ENCODE results near the gene NECTIN1.

Gene NECTIN1

DNA sequence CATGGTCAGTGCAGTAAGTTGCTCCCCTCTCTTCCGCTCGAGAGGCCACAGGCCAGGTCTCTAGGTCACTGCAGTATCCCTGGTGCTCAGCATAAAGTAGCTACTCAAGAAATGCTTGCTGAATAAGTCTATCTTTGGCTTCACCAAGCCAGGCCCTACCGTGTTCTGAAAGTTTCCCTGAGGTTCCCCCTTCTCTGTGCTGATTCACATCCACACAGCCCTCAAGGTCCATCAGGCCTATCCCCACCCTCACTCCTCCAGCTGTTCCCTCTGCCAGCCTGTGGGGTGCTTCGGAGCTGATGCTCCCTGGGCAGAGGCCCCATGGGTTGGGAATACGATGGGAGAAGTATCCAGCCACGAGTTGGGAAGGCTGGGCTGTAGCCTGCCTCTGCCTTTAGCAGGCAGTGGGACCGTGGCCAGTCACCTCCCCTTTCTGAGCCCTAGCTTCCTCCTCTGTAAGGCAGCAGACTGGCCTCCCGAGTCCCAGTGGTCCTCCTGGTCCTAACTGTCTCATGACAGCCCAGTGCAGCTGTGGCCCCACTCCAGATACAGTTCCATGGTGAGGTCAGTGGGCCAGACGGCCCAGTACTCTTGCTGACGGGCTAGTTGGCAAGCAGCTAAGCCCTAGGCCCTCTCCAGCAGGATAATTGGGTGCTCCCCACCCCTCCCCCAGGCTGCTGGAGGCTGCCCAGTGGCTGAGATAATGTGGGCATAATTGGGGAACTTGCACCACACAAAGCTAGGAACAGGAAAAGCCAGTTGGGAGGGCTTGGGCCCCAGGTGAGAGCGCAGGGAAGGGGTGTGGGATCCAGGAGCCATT is 48.2 kb downstream of the NECTIN1 start:
- Histone ChIP-seq H3K36me3 (peaks cover 26% of the 10 kb centered on the region), H3K4me1 (ENCODE audit: control insufficient read depth in 1 of 2, insufficient read depth in 1 of 2, low read depth in 1 of 2, low read length in 1 of 2) (peaks cover 65 to 70% of the 10 kb centered on the region in 2 experiments), H3K4me3 (ENCODE audit: low read depth in 1 of 2, low read length in 1 of 2) (peak overlapping the region; percentile 13 to 23), H3K27me3 (no peaks in the 10 kb centered on the region), H3K9me3 (no peaks in the 10 kb centered on the region), H3K27ac (peak overlapping the region; percentile 86)
- TF ChIP-seq CTCF (IDR thresholded peaks at IDR 0.05) = no peak

GRCh38 chr11:119679346-119679745 is 49.7 kb downstream of the NECTIN1 start:
- Histone ChIP-seq H3K4me1 (ENCODE audit: control insufficient read depth in 1 of 2, insufficient read depth in 1 of 2, low read depth in 1 of 2, low read length in 1 of 2) (peaks cover 59 to 65% of the 10 kb centered on the region in 2 experiments), H3K36me3 (peaks cover 36% of the 10 kb centered on the region), H3K9me3 (no peaks in the 10 kb centered on the region), H3K27ac (peak overlapping the region; percentile 86), H3K27me3 (no peaks in the 10 kb centered on the region), H3K4me3 (ENCODE audit: low read depth in 1 of 2, low read length in 1 of 2) (no peak overlapping the region)
- TF ChIP-seq CTCF (IDR thresholded peaks at IDR 0.05) = no peak

- H3K27me3 ChIP-seq = no peaks in the 10 kb centered on the region
- no peak for TF ChIP-seq CTCF (IDR thresholded peaks at IDR 0.05)
- H3K4me3 ChIP-seq (ENCODE audit: low read depth in 1 of 2, low read length in 1 of 2) = no peak overlapping the region
- no peaks in the 10 kb centered on the region for H3K9me3 ChIP-seq
- H3K36me3 ChIP-seq = peaks cover 37% of the 10 kb centered on the region
- H3K4me1 ChIP-seq (ENCODE audit: control insufficient read depth in 1 of 2, insufficient read depth in 1 of 2, low read depth in 1 of 2, low read length in 1 of 2) = peaks cover 58 to 65% of the 10 kb centered on the region in 2 experiments
- no peak overlapping the region for H3K27ac ChIP-seq
Measured at GRCh38 chr11:119678351-119678750, 50.6 kb downstream of the NECTIN1 start.

DNA sequence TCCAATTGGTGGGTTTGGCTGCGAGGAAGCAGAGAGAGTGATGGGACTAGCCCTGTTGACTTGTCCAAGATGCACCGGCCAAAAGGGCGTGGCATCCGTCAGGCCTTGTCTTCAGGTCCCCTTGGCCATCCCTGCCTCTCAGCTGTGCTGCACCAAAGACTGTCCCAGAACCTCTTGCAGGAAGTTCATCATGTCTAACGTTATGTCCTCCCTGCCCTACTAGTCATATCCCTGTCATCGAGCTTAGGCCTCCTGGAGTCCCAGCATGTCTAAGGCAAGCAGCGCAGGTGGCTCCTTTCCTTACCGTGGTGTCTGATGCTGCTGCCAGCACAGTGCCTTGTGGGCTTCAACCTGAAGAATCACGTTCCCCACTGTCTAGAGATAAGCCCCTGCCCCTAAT is 51.2 kb downstream of the NECTIN1 start:
- H3K4me1 ChIP-seq (ENCODE audit: control insufficient read depth in 1 of 2, insufficient read depth in 1 of 2, low read depth in 1 of 2, low read length in 1 of 2) = peaks cover 57 to 65% of the 10 kb centered on the region in 2 experiments
- no peaks in the 10 kb centered on the region for H3K9me3 ChIP-seq
- H3K4me3 ChIP-seq (ENCODE audit: low read depth in 1 of 2, low read length in 1 of 2) = no peak overlapping the region
- TF ChIP-seq CTCF (IDR thresholded peaks at IDR 0.05) = no peak
- H3K36me3 ChIP-seq = peaks cover 42% of the 10 kb centered on the region
- no peak overlapping the region for H3K27ac ChIP-seq
- no peaks in the 10 kb centered on the region for H3K27me3 ChIP-seq

DNA sequence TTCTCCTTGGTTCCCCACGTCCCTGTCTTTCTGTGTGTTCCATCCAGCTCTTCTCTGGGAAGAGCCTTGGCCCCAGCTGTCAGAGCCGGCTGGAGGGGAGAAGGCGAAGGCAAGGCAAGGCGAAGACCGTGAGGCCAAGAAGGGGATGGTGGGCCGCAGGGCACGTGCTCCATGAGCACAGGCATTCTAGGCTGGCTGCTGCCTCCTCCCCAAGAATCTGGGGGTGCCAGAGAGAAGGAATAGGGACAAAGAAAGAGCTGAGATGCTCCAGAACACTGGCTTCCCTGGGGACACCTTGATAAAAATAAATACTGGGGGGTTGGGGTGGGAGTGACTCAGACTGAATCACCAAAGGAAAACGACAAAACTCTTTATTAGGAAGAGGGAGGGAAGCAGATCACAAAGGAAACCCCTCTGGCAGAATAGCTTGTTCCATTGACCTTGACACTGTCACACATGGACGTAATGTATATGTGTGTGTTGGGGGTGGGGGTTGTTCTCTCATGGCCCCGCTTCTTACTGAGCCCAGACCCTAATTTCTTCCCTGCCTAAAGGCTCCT is 52.5 kb downstream of the NECTIN1 start:
- peaks cover 44 to 55% of the 10 kb centered on the region in 2 experiments for H3K4me1 ChIP-seq (ENCODE audit: control insufficient read depth in 1 of 2, insufficient read depth in 1 of 2, low read depth in 1 of 2, low read length in 1 of 2)
- H3K27me3 ChIP-seq = no peaks in the 10 kb centered on the region
- peaks cover 55% of the 10 kb centered on the region for H3K36me3 ChIP-seq
- no peak for TF ChIP-seq CTCF (IDR thresholded peaks at IDR 0.05)
- H3K9me3 ChIP-seq = no peaks in the 10 kb centered on the region
- H3K4me3 ChIP-seq (ENCODE audit: low read depth in 1 of 2, low read length in 1 of 2) = no peak overlapping the region
- H3K27ac ChIP-seq = peak overlapping the region; percentile 41

Data from neutrophil (primary cell).